ENCODE data around the gene FXYD2. TPM values are rescaled to one million over a fixed set of nuclear protein-coding genes. Genes with fewer than 3 reads are reported as not detected.

The FXYD2 gene
- total and polyA plus RNA-seq, 4 donors = 1.1 to 4.7 (median 1.5) TPM; not detected in 1

GRCh38 chr11:117792992-117793391 lies 31.6 kb downstream of the FXYD2 start:
- Histone ChIP-seq H3K27ac (ENCODE audit: low read depth in 1 of 2, low read length in 2 of 2) (no peak overlapping the region), H3K36me3 (ENCODE audit: control insufficient read depth in 1 of 2, insufficient read depth in 2 of 2, low read length in 1 of 2) (no peaks in the 10 kb centered on the region), H3K4me1 (ENCODE audit: control insufficient read depth in 1 of 2, insufficient read depth in 2 of 2, low read length in 2 of 2) (no peaks in the 10 kb centered on the region), H3K9me3 (ENCODE audit: control insufficient read depth, low read length) (no peaks in the 10 kb centered on the region), H3K27me3 (ENCODE audit: control insufficient read depth in 1 of 2, insufficient read depth in 2 of 2, low read length in 1 of 2) (no peaks in the 10 kb centered on the region), H3K4me3 (ENCODE audit: low read length in 2 of 2) (no peak overlapping the region)
- WGBS, 2 donors = 76 to 81% methylated on average over 6 of the region's 6 CpGs
- no peak for ATAC-seq (ENCODE audit: low FRiP score)
- DNase-seq = no peak
- intact Hi-C loops (cut with DNase I) = no loop called here

- Histone ChIP-seq H3K36me3 (ENCODE audit: control insufficient read depth in 1 of 2, insufficient read depth in 2 of 2, low read length in 1 of 2) (no peaks in the 10 kb centered on the region), H3K27ac (ENCODE audit: low read depth in 1 of 2, low read length in 2 of 2) (no peak overlapping the region), H3K27me3 (ENCODE audit: control insufficient read depth in 1 of 2, insufficient read depth in 2 of 2, low read length in 1 of 2) (no peaks in the 10 kb centered on the region), H3K4me1 (ENCODE audit: control insufficient read depth in 1 of 2, insufficient read depth in 2 of 2, low read length in 2 of 2) (no peaks in the 10 kb centered on the region), H3K4me3 (ENCODE audit: low read length in 2 of 2) (no peak overlapping the region), H3K9me3 (ENCODE audit: control insufficient read depth, low read length) (no peaks in the 10 kb centered on the region)
- WGBS, 2 donors = 69 to 71% methylated on average over 5 of the region's 5 CpGs
- intact Hi-C loops (cut with DNase I) = no loop called here
- DNase-seq (no peak), ATAC-seq (ENCODE audit: low FRiP score) (no peak)
These were observed 32.3 kb downstream of the FXYD2 start for GRCh38 chr11:117792241-117792640.

GRCh38 chr11:117790279-117790678 lies 34.3 kb downstream of the FXYD2 start:
- no peaks in the 10 kb centered on the region for H3K36me3 ChIP-seq (ENCODE audit: control insufficient read depth in 1 of 2, insufficient read depth in 2 of 2, low read length in 1 of 2)
- no peak overlapping the region for H3K27ac ChIP-seq (ENCODE audit: low read depth in 1 of 2, low read length in 2 of 2)
- no peaks in the 10 kb centered on the region for H3K4me1 ChIP-seq (ENCODE audit: control insufficient read depth in 1 of 2, insufficient read depth in 2 of 2, low read length in 2 of 2)
- H3K27me3 ChIP-seq (ENCODE audit: control insufficient read depth in 1 of 2, insufficient read depth in 2 of 2, low read length in 1 of 2) = no peaks in the 10 kb centered on the region
- 65 to 67% methylated on average over 3 of the region's 3 CpGs for WGBS, 2 donors
- no peaks in the 10 kb centered on the region for H3K9me3 ChIP-seq (ENCODE audit: control insufficient read depth, low read length)
- intact Hi-C loops (cut with DNase I) = no loop called here
- ATAC-seq (ENCODE audit: low FRiP score) (no peak), DNase-seq (no peak)
- no peak overlapping the region for H3K4me3 ChIP-seq (ENCODE audit: low read length in 2 of 2)

- ATAC-seq (ENCODE audit: low FRiP score) (no peak), DNase-seq (no peak)
- intact Hi-C loops (cut with DNase I) = no loop called here
- Histone ChIP-seq H3K9me3 (ENCODE audit: control insufficient read depth, low read length) (no peaks in the 10 kb centered on the region), H3K4me3 (ENCODE audit: low read length in 2 of 2) (no peak overlapping the region), H3K36me3 (ENCODE audit: control insufficient read depth in 1 of 2, insufficient read depth in 2 of 2, low read length in 1 of 2) (no peaks in the 10 kb centered on the region), H3K27me3 (ENCODE audit: control insufficient read depth in 1 of 2, insufficient read depth in 2 of 2, low read length in 1 of 2) (no peaks in the 10 kb centered on the region), H3K27ac (ENCODE audit: low read depth in 1 of 2, low read length in 2 of 2) (no peak overlapping the region), H3K4me1 (ENCODE audit: control insufficient read depth in 1 of 2, insufficient read depth in 2 of 2, low read length in 2 of 2) (no peaks in the 10 kb centered on the region)
- WGBS, 2 donors = 79 to 84% methylated on average over 4 of the region's 4 CpGs
These were observed 35.3 kb downstream of the FXYD2 start for GRCh38 chr11:117789241-117789640.

DNA sequence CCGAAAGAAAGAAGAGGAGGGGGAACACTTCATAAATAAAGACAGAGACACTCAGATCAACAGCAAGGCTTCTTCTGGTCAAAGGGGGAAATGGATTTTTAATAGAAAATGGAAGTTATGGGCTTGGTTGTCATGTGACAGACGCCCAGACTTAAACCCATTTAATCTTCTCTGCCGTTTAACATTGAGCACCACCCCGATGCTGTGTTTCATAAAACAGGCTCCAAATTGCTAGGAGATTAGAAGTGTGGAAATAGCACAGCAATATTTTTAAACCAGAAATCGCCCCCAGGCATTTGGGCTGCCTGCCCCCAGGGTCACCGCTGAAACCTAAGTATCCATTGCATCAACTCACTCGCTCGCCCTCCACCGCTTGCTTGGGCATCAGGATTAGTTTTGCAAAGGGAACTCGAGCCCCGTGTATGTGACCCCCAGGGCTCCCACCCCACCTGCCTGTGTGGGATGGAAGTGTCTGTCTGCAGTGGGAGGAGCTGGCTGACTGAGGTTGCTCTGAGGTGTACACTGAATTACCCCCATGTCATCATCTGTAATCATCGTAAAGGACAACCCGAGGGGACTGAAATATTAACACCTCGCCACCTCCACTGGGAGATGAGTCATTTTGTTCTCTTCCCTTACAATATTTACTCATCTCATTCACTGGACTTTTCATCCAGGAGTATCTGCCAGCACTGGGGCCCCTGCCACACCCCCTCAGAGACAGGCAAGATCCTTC lies 38.2 kb downstream of the FXYD2 start:
- Histone ChIP-seq H3K9me3 (ENCODE audit: control insufficient read depth, low read length) (no peaks in the 10 kb centered on the region), H3K4me1 (ENCODE audit: control insufficient read depth in 1 of 2, insufficient read depth in 2 of 2, low read length in 2 of 2) (no peaks in the 10 kb centered on the region)
- peak in 1 of 2 donors; percentile 19 for DNase-seq

DNA sequence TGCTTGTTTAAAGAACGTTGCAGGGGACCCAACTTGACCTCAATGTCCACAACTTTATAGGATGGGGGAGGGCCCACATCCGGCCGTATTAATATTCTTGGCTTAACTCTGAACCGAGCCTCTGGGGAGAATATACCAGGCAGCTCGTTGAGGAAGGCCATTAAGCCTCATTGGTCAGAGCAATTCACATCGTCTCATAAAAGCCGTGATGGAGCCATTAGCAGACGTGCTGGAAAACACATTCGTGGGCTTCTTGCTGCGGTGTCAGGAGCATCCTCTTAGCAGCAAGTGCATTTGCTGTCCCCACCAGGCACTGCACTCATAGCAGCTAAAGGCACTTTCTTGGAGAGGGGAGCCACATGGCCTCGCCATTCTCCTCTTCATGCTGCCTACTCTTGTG lies 42.4 kb downstream of the FXYD2 start:
- DNase-seq = no peak
- Histone ChIP-seq H3K4me3 (ENCODE audit: low read length in 2 of 2) (no peak overlapping the region), H3K36me3 (ENCODE audit: control insufficient read depth in 1 of 2, insufficient read depth in 2 of 2, low read length in 1 of 2) (no peaks in the 10 kb centered on the region), H3K4me1 (ENCODE audit: control insufficient read depth in 1 of 2, insufficient read depth in 2 of 2, low read length in 2 of 2) (no peaks in the 10 kb centered on the region), H3K9me3 (ENCODE audit: control insufficient read depth, low read length) (no peaks in the 10 kb centered on the region), H3K27ac (ENCODE audit: low read depth in 1 of 2, low read length in 2 of 2) (no peak overlapping the region), H3K27me3 (ENCODE audit: control insufficient read depth in 1 of 2, insufficient read depth in 2 of 2, low read length in 1 of 2) (no peaks in the 10 kb centered on the region)
- ATAC-seq (ENCODE audit: low FRiP score) = no peak
- WGBS, 2 donors = 35 to 40% methylated on average over 11 of the region's 11 CpGs
- intact Hi-C loops (cut with DNase I) = no loop called here

More for the DNA sequence above, 38.2 kb downstream of the FXYD2 start:
- 42 to 43% methylated on average over 14 of the region's 14 CpGs for WGBS, 2 donors
- H3K36me3 ChIP-seq (ENCODE audit: control insufficient read depth in 1 of 2, insufficient read depth in 2 of 2, low read length in 1 of 2) = no peaks in the 10 kb centered on the region
- ATAC-seq (ENCODE audit: low FRiP score) = no peak
- no peaks in the 10 kb centered on the region for H3K27me3 ChIP-seq (ENCODE audit: control insufficient read depth in 1 of 2, insufficient read depth in 2 of 2, low read length in 1 of 2)
- intact Hi-C loops (cut with DNase I) = no loop called here
- no peak overlapping the region for H3K27ac ChIP-seq (ENCODE audit: low read depth in 1 of 2, low read length in 2 of 2)
- H3K4me3 ChIP-seq (ENCODE audit: low read length in 2 of 2) = no peak overlapping the region

DNA sequence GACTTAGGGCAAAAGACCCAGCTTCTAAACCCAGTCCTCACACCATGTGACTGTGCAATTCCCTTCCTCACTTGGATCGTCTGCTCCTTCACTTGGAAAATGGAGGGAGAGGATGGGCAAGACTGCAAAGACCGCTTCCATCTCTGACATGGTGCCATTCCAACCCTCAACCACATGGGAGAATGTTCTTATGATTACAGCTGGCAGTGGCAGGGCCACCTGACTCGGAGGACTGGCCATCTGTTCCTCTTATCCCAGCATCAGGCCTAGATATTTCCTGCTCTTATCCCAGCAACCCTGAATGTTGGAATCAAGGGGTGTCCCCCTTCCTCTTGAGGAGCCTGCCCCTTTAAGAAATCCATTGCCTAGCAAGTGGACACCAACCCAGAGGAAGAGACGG lies 42.9 kb downstream of the FXYD2 start:
- WGBS, 2 donors = 56 to 71% methylated on average over 4 of the region's 4 CpGs
- no peaks in the 10 kb centered on the region for H3K36me3 ChIP-seq (ENCODE audit: control insufficient read depth in 1 of 2, insufficient read depth in 2 of 2, low read length in 1 of 2)
- no peak overlapping the region for H3K4me3 ChIP-seq (ENCODE audit: low read length in 2 of 2)
- no peak for ATAC-seq (ENCODE audit: low FRiP score)
- H3K27me3 ChIP-seq (ENCODE audit: control insufficient read depth in 1 of 2, insufficient read depth in 2 of 2, low read length in 1 of 2) = no peaks in the 10 kb centered on the region
- no peaks in the 10 kb centered on the region for H3K9me3 ChIP-seq (ENCODE audit: control insufficient read depth, low read length)
- intact Hi-C loops (cut with DNase I) = no loop called here
- no peaks in the 10 kb centered on the region for H3K4me1 ChIP-seq (ENCODE audit: control insufficient read depth in 1 of 2, insufficient read depth in 2 of 2, low read length in 2 of 2)
- H3K27ac ChIP-seq (ENCODE audit: low read depth in 1 of 2, low read length in 2 of 2) = no peak overlapping the region
- no peak for DNase-seq

- H3K4me1 ChIP-seq (ENCODE audit: control insufficient read depth in 1 of 2, insufficient read depth in 2 of 2, low read length in 2 of 2) = no peaks in the 10 kb centered on the region
- no peaks in the 10 kb centered on the region for H3K36me3 ChIP-seq (ENCODE audit: control insufficient read depth in 1 of 2, insufficient read depth in 2 of 2, low read length in 1 of 2)
- 77 to 85% methylated on average over 26 of the region's 26 CpGs for WGBS, 2 donors
- intact Hi-C loops (cut with DNase I) = no loop called here
- no peaks in the 10 kb centered on the region for H3K27me3 ChIP-seq (ENCODE audit: control insufficient read depth in 1 of 2, insufficient read depth in 2 of 2, low read length in 1 of 2)
- H3K9me3 ChIP-seq (ENCODE audit: control insufficient read depth, low read length) = no peaks in the 10 kb centered on the region
- ATAC-seq (ENCODE audit: low FRiP score) (no peak), DNase-seq (peak in 1 of 2 donors; percentile 57)
- no peak overlapping the region for H3K4me3 ChIP-seq (ENCODE audit: low read length in 2 of 2)
- no peak overlapping the region for H3K27ac ChIP-seq (ENCODE audit: low read depth in 1 of 2, low read length in 2 of 2)
These were observed 44.1 kb downstream of the FXYD2 start for GRCh38 chr11:117780456-117780855.

DNA sequence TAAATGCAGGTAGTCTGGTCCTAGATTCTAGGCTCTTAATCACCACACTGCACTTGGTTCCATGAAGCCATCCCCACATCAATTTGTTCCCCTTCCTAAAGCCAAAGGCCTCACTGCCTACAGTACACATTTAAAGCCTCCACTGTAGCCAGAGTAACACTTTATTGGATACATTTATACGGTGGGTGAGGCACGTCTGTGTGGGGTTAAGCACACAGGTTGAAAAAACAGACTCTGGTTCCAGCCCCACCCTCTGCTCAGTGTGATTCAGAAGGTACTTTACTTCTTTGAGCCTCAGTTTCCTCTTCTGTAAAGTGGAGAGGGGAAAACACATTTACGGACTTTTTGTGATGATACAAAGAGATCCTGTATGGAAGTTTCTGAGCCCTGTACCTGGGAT lies 50.0 kb downstream of the FXYD2 start:
- no peak overlapping the region for H3K27ac ChIP-seq (ENCODE audit: low read depth in 1 of 2, low read length in 2 of 2)
- H3K36me3 ChIP-seq (ENCODE audit: control insufficient read depth in 1 of 2, insufficient read depth in 2 of 2, low read length in 1 of 2) = no peaks in the 10 kb centered on the region
- peaks cover 1% of the 10 kb centered on the region for H3K9me3 ChIP-seq (ENCODE audit: control insufficient read depth, low read length)
- no peak overlapping the region for H3K4me3 ChIP-seq (ENCODE audit: low read length in 2 of 2)
- ATAC-seq (ENCODE audit: low FRiP score) (no peak), DNase-seq (no peak)
- WGBS, 2 donors = 70 to 73% methylated on average over 3 of the region's 3 CpGs
- H3K27me3 ChIP-seq (ENCODE audit: control insufficient read depth in 1 of 2, insufficient read depth in 2 of 2, low read length in 1 of 2) = no peaks in the 10 kb centered on the region
- intact Hi-C loops (cut with DNase I) = no loop called here
- no peaks in the 10 kb centered on the region for H3K4me1 ChIP-seq (ENCODE audit: control insufficient read depth in 1 of 2, insufficient read depth in 2 of 2, low read length in 2 of 2)

Measured in aorta (tissue), 5 donors.